ENCODE data around the gene MS4A15.
"Not testable (repeated sequence)": the region's sequence is repeated elsewhere in the genome, so short reads cannot be mapped to it uniquely, and the experiment has no call there.

MS4A15 gene

GRCh38 chr11:60810569-60810968 is 53.9 kb downstream of the MS4A15 start:
- DNase-seq (ENCODE audit: low spot score in 2 of 2), result no peak
- Histone ChIP-seq H3K9me3 (no peaks in the 10 kb centered on the region), H3K4me1 (no peaks in the 10 kb centered on the region), H3K4me3 (no peak overlapping the region), H3K27me3 (ENCODE audit: low read depth) (no peaks in the 10 kb centered on the region), H3K36me3 (replicated peaks) (no peaks in the 10 kb centered on the region)
- in situ Hi-C loops (cut with MboI; ENCODE audit: low sequenced_read_pairs), result no loop called here

DNA sequence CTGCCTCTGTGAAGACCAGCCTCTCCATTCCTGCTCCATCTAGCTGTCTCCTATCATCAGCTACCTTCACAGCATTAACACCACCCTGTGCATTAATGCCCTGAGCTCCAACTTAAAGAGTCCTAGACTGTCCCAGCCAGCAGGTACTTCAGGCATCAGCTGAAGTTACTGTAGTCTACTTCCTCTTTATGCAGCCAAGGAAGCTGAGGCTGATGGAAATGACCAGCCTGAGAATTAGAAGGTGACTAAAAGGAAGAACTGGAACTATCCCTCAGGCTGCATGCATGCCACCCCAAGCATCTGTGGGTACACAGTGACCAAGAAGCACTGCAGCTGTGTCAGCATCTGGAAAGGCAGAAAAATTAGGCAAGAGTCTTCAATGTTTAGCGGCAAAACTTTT is 56.7 kb downstream of the MS4A15 start:
- Histone ChIP-seq H3K36me3 (replicated peaks) (no peaks in the 10 kb centered on the region), H3K4me3 (no peak overlapping the region), H3K9me3 (peaks cover 6% of the 10 kb centered on the region), H3K27me3 (ENCODE audit: low read depth) (no peaks in the 10 kb centered on the region), H3K4me1 (no peaks in the 10 kb centered on the region)
- in situ Hi-C loops (cut with MboI; ENCODE audit: low sequenced_read_pairs), result no loop called here
- no peak for DNase-seq (ENCODE audit: low spot score in 2 of 2)

DNA sequence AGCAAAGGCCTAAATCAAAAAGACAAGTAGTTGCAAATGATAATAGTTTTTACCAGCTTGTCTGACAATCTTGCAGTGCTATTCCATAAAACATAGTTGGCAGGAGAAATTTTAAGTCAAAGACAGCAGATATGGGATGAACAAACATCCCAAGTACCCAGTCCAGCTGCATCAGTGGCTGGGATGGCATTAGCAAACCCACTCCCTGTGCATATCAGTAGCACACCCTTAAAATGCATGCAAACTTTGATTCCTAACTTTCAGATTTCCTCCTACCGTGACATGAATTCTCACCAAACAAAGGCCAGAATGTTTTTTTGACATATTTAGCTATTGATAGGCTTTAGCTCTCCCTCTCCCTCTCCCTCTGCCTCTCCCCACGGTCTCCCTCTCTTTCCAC is 57.4 kb downstream of the MS4A15 start:
- in situ Hi-C loops (cut with MboI; ENCODE audit: low sequenced_read_pairs), result no loop called here
- Histone ChIP-seq H3K4me3 (no peak overlapping the region), H3K9me3 (peaks cover 6% of the 10 kb centered on the region), H3K4me1 (no peaks in the 10 kb centered on the region), H3K36me3 (replicated peaks) (no peaks in the 10 kb centered on the region), H3K27me3 (ENCODE audit: low read depth) (no peaks in the 10 kb centered on the region)
- DNase-seq (ENCODE audit: low spot score in 2 of 2), result no peak

GRCh38 chr11:60816590-60817157 is 60.0 kb downstream of the MS4A15 start:
- Histone ChIP-seq H3K4me3 (no peak overlapping the region), H3K9me3 (peaks cover 6% of the 10 kb centered on the region)
- in situ Hi-C loops (cut with MboI; ENCODE audit: low sequenced_read_pairs), result no loop called here

GRCh38 chr11:60818057-60818456 is 61.4 kb downstream of the MS4A15 start:
- H3K27me3 ChIP-seq (ENCODE audit: low read depth), result no peaks in the 10 kb centered on the region
- H3K36me3 ChIP-seq (replicated peaks), result no peaks in the 10 kb centered on the region
- in situ Hi-C loops (cut with MboI; ENCODE audit: low sequenced_read_pairs), result no loop called here
- peaks cover 6% of the 10 kb centered on the region for H3K9me3 ChIP-seq
- H3K4me3 ChIP-seq, result no peak overlapping the region
- no peak for DNase-seq (ENCODE audit: low spot score in 2 of 2)
- H3K4me1 ChIP-seq, result no peaks in the 10 kb centered on the region

More at GRCh38 chr11:60816590-60817157, 60.0 kb downstream of the MS4A15 start:
- Histone ChIP-seq H3K36me3 (replicated peaks) (no peaks in the 10 kb centered on the region), H3K4me1 (no peaks in the 10 kb centered on the region), H3K27me3 (ENCODE audit: low read depth) (no peaks in the 10 kb centered on the region)
- DNase-seq (ENCODE audit: low spot score in 2 of 2), result no peak

DNA sequence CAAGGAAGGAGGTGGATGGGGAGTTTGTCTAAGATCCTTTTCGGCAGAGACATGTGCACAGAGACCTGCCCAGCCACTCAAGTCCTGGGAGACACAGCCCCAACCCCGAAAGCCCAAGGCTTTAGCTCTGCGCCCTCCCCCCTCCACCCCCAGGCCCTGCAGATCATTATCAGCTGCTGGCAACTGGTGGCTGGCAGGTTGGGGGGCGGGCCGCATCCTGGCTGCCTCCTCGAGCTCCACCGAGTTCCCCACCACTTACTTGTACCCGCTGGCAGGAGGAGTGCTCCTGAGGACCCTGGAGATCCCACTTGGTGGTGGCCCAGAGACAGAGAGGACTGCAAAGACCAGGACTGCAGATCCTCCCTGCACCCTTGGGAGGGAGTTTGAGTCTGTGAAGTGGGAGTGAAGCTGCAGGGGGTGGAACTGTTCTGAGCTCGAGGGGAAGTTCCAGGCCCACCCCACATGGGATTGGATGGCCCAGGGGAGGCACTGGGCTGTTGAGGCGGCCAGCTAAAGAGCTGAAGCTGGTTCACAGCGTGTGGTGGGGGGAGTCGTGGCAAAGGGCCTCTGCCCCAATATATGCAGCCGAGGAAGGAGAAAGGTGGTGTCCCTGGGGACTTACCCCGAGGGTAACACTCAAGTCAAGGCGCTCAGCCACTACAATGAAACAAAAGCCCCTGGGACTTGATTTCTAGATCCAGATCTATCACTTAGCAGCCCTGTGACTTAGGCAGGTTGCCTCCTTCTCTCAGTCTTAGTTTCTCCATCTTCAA is 65.3 kb downstream of the MS4A15 start:
- H3K4me3 ChIP-seq, result no peak overlapping the region

DNA sequence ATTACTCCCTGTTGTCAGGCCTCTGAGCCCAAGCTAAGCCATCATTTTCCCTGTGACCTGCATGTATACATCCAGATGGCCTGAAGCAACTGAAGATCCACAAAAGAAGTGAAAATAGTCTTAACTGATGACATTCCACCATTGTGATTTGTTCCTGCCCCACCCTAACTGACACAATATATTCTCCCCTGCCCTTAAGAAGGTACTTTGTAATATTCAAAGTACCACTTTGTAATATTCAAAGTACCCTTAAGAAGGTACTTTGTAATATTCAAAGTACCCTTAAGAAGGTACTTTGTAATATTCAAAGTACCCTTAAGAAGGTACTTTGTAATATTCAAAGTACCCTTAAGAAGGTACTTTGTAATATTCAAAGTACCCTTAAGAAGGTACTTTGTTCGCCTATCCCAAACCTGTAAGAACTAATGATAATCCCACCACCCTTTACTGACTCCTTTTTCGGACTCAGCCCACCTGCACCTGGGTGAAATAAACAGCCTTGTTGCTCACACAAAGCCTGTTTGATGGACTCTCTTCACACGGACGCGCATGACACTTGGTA is 67.2 kb downstream of the MS4A15 start:
- H3K4me3 ChIP-seq; H3K9me3 ChIP-seq; in situ Hi-C loops (cut with MboI; ENCODE audit: low sequenced_read_pairs); DNase-seq (ENCODE audit: low spot score in 2 of 2); H3K27me3 ChIP-seq (ENCODE audit: low read depth); H3K4me1 ChIP-seq; H3K36me3 ChIP-seq (replicated peaks): not testable (repeated sequence)

More for the DNA sequence above, 65.3 kb downstream of the MS4A15 start:
- in situ Hi-C loops (cut with MboI; ENCODE audit: low sequenced_read_pairs), result no loop called here
- Histone ChIP-seq H3K36me3 (replicated peaks) (no peaks in the 10 kb centered on the region), H3K27me3 (ENCODE audit: low read depth) (no peaks in the 10 kb centered on the region), H3K9me3 (no peaks in the 10 kb centered on the region; the same call in 1 of the 2 replicates), H3K4me1 (no peaks in the 10 kb centered on the region)
- DNase-seq (ENCODE audit: low spot score in 2 of 2), result no peak

DNA sequence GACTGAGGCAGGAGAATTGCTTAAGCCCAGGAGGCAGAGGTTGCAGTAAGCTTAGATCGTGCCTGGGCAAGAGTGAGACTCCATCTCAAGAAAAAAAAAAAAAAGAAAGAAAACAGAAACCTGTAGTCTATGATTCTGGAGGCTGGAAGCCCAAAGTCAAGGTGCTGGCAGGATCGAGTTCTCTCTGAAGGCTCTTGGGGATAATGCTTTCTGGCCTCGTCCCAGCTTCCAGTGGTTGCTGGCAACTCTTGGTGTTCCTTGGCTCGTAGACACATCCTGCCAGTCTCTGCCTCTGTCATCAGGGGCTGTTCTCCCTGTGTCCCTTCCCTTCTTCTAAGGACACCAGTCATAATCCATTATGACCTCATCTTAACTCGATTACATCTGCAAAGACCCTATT is 68.5 kb downstream of the MS4A15 start:
- Histone ChIP-seq H3K36me3 (replicated peaks) (no peaks in the 10 kb centered on the region), H3K9me3 (no peaks in the 10 kb centered on the region), H3K4me1 (no peaks in the 10 kb centered on the region), H3K27me3 (ENCODE audit: low read depth) (no peaks in the 10 kb centered on the region), H3K4me3 (no peak overlapping the region)
- DNase-seq (ENCODE audit: low spot score in 2 of 2), result no peak
- in situ Hi-C loops (cut with MboI; ENCODE audit: low sequenced_read_pairs), result no loop called here

- no peaks in the 10 kb centered on the region for H3K4me1 ChIP-seq
- H3K36me3 ChIP-seq (replicated peaks), result no peaks in the 10 kb centered on the region
- DNase-seq (ENCODE audit: low spot score in 2 of 2), result no peak
- H3K27me3 ChIP-seq (ENCODE audit: low read depth), result no peaks in the 10 kb centered on the region
- no peak overlapping the region for H3K4me3 ChIP-seq
- no peaks in the 10 kb centered on the region for H3K9me3 ChIP-seq
- in situ Hi-C loops (cut with MboI; ENCODE audit: low sequenced_read_pairs), result no loop called here
Measured at GRCh38 chr11:60825790-60826189, 69.1 kb downstream of the MS4A15 start.

All from HAP-1 (cell line).